ENCODE measurements around the gene ATP6V1E1. TPM values are rescaled to one million over a fixed set of nuclear protein-coding genes. Genes with fewer than 3 reads are reported as not detected.

ATP6V1E1 gene
- total RNA-seq, 1 donor from 2014 or later = 112 TPM

DNA sequence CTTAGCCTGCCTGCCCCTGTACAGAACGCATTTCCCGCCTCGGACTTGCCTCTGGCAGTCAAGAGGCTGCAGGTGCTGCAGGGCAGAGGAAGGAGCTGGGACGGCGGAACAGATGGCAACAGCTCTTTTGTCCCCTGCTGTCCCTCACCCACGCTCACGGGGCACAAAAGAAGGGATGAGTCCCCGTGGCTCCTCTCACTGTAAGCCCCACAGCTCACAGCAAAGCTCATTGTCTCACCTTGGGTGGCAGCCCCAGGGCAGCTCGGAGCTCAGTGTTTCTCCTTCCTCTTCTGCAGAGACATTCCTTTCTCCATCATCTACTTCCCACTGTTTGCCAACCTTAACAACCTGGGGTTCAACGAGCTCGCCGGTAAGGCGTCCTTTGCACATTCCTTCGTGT, 40.9 kb downstream of the ATP6V1E1 start:
- Mint-ChIP-seq H3K4me3 (ENCODE audit: unreplicated experiment) (peak overlapping the region; percentile 55), H3K9me3 (ENCODE audit: unreplicated experiment) (peaks cover 6% of the 10 kb centered on the region), H3K4me1 (ENCODE audit: low read depth, unreplicated experiment) (peaks cover 15% of the 10 kb centered on the region), H3K36me3 (ENCODE audit: unreplicated experiment) (no peaks in the 10 kb centered on the region), H3K27me3 (ENCODE audit: unreplicated experiment) (peaks cover 4% of the 10 kb centered on the region), H3K27ac (ENCODE audit: unreplicated experiment) (peak overlapping the region; percentile 87)
- DNase-seq = no peak
- TF ChIP-seq, protein P1, sequence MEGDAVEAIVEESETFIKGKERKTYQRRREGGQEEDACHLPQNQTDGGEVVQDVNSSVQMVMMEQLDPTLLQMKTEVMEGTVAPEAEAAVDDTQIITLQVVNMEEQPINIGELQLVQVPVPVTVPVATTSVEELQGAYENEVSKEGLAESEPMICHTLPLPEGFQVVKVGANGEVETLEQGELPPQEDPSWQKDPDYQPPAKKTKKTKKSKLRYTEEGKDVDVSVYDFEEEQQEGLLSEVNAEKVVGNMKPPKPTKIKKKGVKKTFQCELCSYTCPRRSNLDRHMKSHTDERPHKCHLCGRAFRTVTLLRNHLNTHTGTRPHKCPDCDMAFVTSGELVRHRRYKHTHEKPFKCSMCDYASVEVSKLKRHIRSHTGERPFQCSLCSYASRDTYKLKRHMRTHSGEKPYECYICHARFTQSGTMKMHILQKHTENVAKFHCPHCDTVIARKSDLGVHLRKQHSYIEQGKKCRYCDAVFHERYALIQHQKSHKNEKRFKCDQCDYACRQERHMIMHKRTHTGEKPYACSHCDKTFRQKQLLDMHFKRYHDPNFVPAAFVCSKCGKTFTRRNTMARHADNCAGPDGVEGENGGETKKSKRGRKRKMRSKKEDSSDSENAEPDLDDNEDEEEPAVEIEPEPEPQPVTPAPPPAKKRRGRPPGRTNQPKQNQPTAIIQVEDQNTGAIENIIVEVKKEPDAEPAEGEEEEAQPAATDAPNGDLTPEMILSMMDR (IDR thresholded peaks at IDR 0.05; ENCODE audit: partially characterized antibody, unreplicated experiment) = no peak

DNA sequence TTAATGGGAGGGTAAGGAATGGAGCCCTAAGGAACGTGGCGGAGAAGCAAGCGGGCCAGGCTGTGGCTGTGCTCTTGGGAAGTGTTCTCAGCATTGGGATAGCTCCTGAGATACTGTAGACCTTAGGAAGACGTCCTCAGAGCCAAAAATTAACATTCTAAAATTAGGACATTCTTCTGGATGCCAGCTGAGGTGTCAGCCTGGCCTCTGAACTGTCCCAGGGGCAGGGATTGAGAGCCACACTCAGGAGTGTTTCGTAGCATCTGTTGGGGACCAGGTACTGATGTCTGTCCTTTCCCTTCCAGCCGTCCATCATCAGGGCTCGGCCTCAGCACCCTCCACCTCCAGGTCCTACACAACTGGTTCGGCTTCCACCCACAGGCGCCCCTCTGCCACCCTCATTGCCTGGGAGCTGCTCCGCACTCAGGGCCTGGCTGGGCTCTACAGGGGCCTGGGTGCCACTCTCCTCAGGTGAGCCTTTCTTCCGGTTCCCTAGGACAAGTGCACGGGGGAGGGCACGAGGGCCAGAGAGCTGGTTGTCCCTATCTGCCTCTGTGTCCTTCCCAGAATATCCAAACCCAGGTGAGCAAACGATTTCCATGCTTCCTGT, 41.6 kb downstream of the ATP6V1E1 start:
- peaks cover 12% of the 10 kb centered on the region for H3K4me1 Mint-ChIP-seq (ENCODE audit: low read depth, unreplicated experiment)
- H3K4me3 Mint-ChIP-seq (ENCODE audit: unreplicated experiment) = no peak overlapping the region
- peak overlapping the region; percentile 87 for H3K27ac Mint-ChIP-seq (ENCODE audit: unreplicated experiment)
- peaks cover 4% of the 10 kb centered on the region for H3K27me3 Mint-ChIP-seq (ENCODE audit: unreplicated experiment)
- TF ChIP-seq, protein P1 (IDR thresholded peaks at IDR 0.05; ENCODE audit: partially characterized antibody, unreplicated experiment) = no peak
- no peak for DNase-seq
- no peaks in the 10 kb centered on the region for H3K36me3 Mint-ChIP-seq (ENCODE audit: unreplicated experiment)
- H3K9me3 Mint-ChIP-seq (ENCODE audit: unreplicated experiment) = peaks cover 7% of the 10 kb centered on the region

DNA sequence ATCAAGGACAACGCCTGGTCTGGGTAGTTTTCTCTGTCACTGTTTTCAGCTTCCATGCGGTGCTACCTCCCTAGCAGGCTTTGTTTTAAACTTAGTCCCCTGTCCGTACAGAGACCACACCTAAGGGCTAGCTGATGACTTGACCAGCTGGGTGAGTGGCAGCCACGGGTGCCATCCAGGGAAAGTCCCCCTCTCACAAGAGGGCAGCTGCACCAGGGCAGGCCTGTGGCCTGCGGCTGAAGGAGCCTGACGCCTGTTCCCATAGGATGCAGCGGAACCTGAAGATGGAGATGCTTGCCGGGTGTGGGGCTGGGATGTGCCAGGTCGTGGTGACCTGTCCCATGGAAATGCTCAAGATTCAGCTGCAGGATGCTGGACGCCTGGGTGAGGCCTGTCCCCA, 45.4 kb downstream of the ATP6V1E1 start:
- peaks cover 7% of the 10 kb centered on the region for H3K4me1 Mint-ChIP-seq (ENCODE audit: low read depth, unreplicated experiment)
- peaks cover 4% of the 10 kb centered on the region for H3K9me3 Mint-ChIP-seq (ENCODE audit: unreplicated experiment)
- no peaks in the 10 kb centered on the region for H3K36me3 Mint-ChIP-seq (ENCODE audit: unreplicated experiment)
- DNase-seq = no peak
- H3K27me3 Mint-ChIP-seq (ENCODE audit: unreplicated experiment) = peaks cover 2% of the 10 kb centered on the region
- H3K27ac Mint-ChIP-seq (ENCODE audit: unreplicated experiment) = no peak overlapping the region
- H3K4me3 Mint-ChIP-seq (ENCODE audit: unreplicated experiment) = no peak overlapping the region
- TF ChIP-seq, protein P1 (IDR thresholded peaks at IDR 0.05; ENCODE audit: partially characterized antibody, unreplicated experiment) = no peak

DNA sequence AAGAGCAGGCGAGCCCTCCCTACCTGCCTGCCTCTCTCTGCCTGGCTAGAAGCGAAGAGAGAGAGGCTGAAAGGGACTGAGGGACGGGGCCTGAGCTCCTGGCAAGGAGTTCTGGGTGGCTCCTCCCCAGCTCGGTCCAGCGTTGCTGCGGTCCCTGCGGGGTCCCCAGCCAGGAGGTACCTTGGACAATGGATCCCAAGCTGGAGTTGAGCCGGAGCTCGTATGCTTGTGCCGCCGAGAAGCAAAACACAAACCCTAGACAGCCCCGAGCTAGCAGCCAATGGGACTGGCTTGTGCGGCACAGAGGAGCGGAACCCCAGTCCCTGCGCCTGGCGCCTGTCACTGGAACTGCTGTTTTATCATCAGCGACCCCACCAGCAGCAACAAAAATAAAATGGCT, 46.9 kb downstream of the ATP6V1E1 start:
- Mint-ChIP-seq H3K36me3 (ENCODE audit: unreplicated experiment) (no peaks in the 10 kb centered on the region), H3K4me1 (ENCODE audit: low read depth, unreplicated experiment) (peaks cover under 1% of the 10 kb centered on the region), H3K9me3 (ENCODE audit: unreplicated experiment) (peaks cover 2% of the 10 kb centered on the region), H3K4me3 (ENCODE audit: unreplicated experiment) (no peak overlapping the region), H3K27ac (ENCODE audit: unreplicated experiment) (no peak overlapping the region), H3K27me3 (ENCODE audit: unreplicated experiment) (no peaks in the 10 kb centered on the region)
- DNase-seq = no peak
- TF ChIP-seq, protein P1 (IDR thresholded peaks at IDR 0.05; ENCODE audit: partially characterized antibody, unreplicated experiment) = no peak

DNA sequence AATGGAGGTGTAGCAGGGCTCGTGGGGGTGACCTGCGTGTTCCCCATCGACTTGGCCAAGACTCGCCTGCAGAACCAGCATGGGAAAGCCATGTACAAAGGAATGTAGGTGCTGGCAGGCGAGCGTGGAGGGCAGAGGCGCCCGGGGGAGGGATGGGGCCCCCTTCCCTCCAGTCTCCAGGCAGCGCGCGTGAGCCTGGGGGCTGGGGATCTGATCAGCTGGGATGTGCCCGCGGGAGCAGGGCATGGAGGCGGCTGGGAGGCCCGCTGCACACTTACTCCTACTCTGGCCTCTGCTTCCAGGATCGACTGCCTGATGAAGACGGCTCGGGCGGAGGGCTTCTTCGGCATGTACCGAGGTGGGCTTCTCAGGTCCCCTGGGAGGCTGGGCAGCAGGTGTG, 47.5 kb downstream of the ATP6V1E1 start:
- Mint-ChIP-seq H3K9me3 (ENCODE audit: unreplicated experiment) (peaks cover 2% of the 10 kb centered on the region), H3K36me3 (ENCODE audit: unreplicated experiment) (no peaks in the 10 kb centered on the region), H3K27me3 (ENCODE audit: unreplicated experiment) (no peaks in the 10 kb centered on the region), H3K27ac (ENCODE audit: unreplicated experiment) (no peak overlapping the region), H3K4me1 (ENCODE audit: low read depth, unreplicated experiment) (no peaks in the 10 kb centered on the region), H3K4me3 (ENCODE audit: unreplicated experiment) (no peak overlapping the region)
- TF ChIP-seq, protein P1 (IDR thresholded peaks at IDR 0.05; ENCODE audit: partially characterized antibody, unreplicated experiment) = no peak
- peak; percentile 45 for DNase-seq
